Stimulated activated CD8-positive, alpha-beta memory T cell treated with anti-CD3 and anti-CD28 coated beads, Interleukin-7, amount 100 ng/mL, for 48 hours (primary cell): ENCODE measurements around the gene ROBO3.

ENCODE experiments used
- DNase-seq, 2 donors: peaks; one replicate each; pipeline ENCODE4 v3.0.0-alpha.2; 2020; ENCODE audit warnings: low read depth in 1 of 2; ENCODE audit errors: extremely low read depth in 1 of 2

Gene ROBO3

GRCh38 chr11:124917115-124917637 is 51.9 kb downstream of the ROBO3 start:
- DNase-seq = no peak

DNA sequence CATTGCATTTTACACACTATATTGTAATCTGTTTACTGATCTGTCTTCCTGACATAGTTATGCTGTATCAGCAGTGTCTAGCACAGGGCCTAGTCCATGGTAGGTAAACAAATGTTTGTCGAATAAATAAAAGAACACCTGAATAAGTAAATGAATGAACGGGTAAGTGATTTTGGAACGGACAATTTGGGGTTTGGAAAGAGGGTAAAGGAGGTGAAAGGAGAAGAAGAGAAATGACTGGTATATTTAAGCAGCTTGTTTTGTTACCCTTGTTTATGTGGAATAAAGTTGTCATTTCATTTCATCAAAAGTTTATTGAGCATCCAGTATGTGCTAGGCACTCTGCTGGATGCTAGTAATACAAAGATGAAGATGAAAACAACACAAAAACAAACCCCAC is 53.7 kb downstream of the ROBO3 start, which contains the start of gene HEPN1:
Gene HEPN1, plus strand, starts transcription at position 301 of the 400 bp plus-strand sequence.
- no peak for DNase-seq

DNA sequence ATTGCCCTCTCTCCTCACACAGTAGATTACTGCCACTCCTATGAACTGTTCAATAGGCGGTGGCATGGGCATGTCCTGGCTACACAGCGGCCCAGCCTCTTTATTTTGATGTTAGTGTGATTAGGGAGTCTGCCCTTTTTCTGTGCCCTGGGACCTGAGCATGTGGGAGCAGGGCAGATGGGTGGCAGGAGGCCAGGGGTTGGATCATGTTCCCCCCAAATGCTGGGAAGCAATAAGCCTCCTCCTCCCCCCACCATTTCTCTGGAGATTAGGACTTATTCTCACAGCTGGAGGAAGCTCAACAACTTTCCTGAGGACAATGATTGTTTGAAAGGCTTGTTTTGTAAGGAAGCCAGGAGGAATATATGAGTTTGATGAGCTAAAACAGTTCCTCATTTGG is 54.7 kb downstream of the ROBO3 start:
- DNase-seq = no peak

DNA sequence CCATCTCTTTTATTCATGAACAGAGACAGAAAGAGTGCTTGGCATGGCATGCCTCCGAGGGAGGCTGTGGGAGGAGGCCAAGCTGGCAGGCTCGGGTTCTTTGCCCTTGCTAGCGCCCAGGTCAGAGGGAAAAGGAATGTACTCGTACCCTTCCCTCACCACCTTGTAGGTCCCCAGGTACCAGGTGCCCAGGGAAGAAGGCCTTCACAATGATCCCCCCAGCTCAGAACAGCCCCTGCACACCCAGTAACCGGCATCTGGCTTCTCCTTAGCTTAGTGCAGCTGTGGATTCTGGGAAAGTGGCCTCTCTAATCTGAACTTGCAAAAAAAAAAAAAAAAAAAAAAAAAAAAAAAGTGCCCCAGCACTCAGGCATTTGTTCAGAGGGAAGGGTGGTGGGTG is 55.1 kb downstream of the ROBO3 start:
- DNase-seq = no peak

DNA sequence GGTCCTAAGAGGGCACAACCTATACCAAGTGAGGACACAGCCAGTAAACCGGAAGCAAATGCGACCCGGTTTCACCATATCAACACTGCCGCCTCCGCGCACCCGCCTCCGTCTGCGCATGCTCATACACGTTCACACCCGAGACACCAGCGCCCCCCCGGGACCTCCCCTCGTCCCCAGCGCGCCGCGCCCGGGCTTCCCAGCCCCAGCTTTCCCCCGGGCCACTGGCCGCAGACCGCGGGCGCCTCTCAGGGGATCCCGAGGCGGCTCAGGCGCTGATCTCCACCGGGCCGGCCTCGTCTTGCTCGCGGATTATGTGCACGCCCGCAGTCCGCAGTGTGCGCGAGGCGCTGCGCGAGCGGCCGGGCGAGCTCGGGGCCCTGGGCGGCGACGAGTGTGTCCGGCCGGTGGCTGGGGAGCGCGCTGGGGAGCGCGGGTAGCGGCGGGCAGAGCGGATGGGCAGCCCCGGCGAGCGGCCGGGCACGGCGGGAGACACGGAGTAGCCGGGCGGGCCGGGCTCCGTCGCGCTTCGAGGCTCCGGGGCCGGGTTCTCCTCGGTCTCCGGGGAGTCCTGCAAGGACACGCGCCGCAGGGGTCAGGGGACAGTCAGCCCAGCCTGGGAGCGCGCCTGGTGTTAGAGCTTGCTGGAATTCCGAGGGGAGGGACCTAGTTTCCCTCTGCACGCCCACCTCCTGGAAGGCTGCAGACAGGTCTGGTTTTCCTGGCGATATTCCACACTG is 55.8 kb downstream of the ROBO3 start:
- peak; percentile 54 to 63 for DNase-seq

DNA sequence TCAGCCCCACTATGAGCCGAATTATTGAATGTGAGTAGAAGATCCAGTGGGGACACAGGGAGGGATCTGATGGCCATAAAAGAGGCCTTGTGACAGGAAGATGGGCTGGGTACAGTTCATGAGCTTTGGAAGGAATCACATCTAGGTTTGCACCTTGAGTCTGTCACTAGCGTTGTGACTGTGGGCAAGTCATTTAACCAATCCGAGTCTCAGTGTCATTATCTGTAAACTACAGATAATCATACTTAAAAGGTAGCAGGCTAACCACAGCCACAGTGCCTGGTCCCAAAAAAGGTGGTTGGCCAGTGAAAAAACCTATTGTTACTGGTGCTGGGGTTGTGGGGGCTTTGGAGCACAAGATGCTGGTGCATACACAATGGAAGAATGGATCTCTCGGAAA is 57.6 kb downstream of the ROBO3 start:
- no peak for DNase-seq

DNA sequence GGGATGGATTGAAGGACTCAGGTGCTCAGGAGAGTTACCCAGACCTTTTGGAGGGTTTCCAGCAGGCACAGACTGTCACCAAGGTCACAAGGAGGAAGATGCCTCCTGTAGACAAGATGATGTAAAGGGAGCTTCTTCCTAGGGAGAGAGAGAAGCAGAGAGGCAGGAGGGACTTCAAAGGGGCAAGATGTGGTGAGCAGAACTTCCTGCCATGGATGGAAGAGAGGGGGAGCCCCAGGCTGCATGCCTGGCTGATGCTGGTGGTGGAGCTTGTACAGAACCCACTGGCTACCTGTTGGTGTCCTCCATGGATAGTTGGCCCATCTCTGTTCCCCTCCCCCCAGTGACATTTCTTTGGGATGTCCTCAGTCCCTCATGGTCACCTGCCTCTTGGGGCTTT is 58.1 kb downstream of the ROBO3 start:
- DNase-seq = no peak

GRCh38 chr11:124928942-124929665 is 63.9 kb downstream of the ROBO3 start:
- no peak for DNase-seq

GRCh38 chr11:124930799-124931198 is 65.6 kb downstream of the ROBO3 start:
- DNase-seq = no peak
